Measurements from ENCODE around the gene TTC28.

DNA sequence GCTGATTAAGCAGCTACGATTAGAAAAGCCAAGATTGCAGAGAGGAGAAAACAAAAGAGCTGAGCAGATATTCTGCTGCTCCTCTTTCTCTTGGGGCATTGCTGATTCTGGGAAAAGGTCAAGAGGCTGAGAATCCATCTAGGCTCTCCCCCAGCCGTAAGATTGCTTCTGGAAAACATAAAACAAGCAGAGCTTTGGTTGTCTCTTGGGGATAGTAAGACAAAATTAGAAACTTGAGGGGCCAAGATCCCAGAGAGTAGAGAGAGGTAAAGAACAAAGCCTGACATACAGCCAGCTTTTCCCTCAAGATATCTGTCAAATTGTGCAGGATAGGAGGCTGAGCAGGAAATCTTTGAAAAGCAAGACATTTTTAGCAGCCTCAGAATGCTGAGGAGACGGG, 158.2 kb downstream of the TTC28 start:
- TF ChIP-seq, protein P1, sequence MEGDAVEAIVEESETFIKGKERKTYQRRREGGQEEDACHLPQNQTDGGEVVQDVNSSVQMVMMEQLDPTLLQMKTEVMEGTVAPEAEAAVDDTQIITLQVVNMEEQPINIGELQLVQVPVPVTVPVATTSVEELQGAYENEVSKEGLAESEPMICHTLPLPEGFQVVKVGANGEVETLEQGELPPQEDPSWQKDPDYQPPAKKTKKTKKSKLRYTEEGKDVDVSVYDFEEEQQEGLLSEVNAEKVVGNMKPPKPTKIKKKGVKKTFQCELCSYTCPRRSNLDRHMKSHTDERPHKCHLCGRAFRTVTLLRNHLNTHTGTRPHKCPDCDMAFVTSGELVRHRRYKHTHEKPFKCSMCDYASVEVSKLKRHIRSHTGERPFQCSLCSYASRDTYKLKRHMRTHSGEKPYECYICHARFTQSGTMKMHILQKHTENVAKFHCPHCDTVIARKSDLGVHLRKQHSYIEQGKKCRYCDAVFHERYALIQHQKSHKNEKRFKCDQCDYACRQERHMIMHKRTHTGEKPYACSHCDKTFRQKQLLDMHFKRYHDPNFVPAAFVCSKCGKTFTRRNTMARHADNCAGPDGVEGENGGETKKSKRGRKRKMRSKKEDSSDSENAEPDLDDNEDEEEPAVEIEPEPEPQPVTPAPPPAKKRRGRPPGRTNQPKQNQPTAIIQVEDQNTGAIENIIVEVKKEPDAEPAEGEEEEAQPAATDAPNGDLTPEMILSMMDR (IDR thresholded peaks at IDR 0.05 in 2 of 3, conservative IDR thresholded peaks at IDR 0.05 in 1 of 3; ENCODE audit: borderline replicate concordance in 1 of 3, insufficient read depth in 1 of 3, low read depth in 2 of 3, low read length in 2 of 3) = no peak
- TF ChIP-seq POLR2A (IDR thresholded peaks at IDR 0.05; ENCODE audit: borderline replicate concordance, extremely low read depth, insufficient read depth, insufficient read length) (no peak), EZH2 (IDR thresholded peaks at IDR 0.05) (no peak), CEBPB (IDR thresholded peaks at IDR 0.05; ENCODE audit: low read depth) (no peak), REST (IDR thresholded peaks at IDR 0.05; ENCODE audit: low read depth) (no peak), ZNF274 (IDR thresholded peaks at IDR 0.05; ENCODE audit: low read depth, low read length) (no peak), JUND (IDR thresholded peaks at IDR 0.05) (no peak), TCF7L2 (IDR thresholded peaks at IDR 0.05; ENCODE audit: borderline replicate concordance, extremely low read depth, insufficient read depth, insufficient read length) (no peak), POLR2AphosphoS5 (IDR thresholded peaks at IDR 0.05; ENCODE audit: low read depth, low read length) (no peak)
